ENCODE measurements around the gene KCTD21.

Gene KCTD21

GRCh38 chr11:78229106-78229505, 40.7 kb upstream of the KCTD21 start:
- DNase-seq (ENCODE audit: low read depth): no peak
- H3K4me3 ChIP-seq (ENCODE audit: control insufficient read depth, low read depth, low read length): no peak overlapping the region
- no peak for TF ChIP-seq CTCF (IDR thresholded peaks at IDR 0.05; ENCODE audit: control insufficient read depth, insufficient read depth, low read depth, low read length, missing control alignments)

DNA sequence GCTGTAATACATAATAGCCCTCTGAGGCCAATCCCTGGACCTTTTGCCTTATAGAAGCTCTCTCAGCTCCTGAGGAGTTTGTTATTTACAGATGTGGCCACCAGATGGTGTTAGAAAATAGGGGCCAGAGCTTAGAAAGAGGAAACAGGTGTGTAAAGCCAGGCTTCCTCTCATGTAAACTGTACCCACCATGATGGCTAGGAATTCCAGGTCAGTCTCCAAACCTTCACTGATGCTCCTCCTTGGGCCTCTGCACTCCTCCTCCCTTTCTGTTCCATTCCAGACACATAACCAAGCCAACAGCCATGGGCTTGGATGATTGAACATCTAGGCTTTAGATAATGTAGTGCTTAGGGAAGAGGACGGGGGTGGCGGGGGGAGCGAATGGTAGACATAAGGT, 40.0 kb upstream of the KCTD21 start:
- no peak overlapping the region for H3K4me3 ChIP-seq (ENCODE audit: control insufficient read depth, low read depth, low read length)
- no peak for DNase-seq (ENCODE audit: low read depth)

GRCh38 chr11:78227921-78228320, 39.5 kb upstream of the KCTD21 start:
- no peak for TF ChIP-seq CTCF (IDR thresholded peaks at IDR 0.05; ENCODE audit: control insufficient read depth, insufficient read depth, low read depth, low read length, missing control alignments)
- no peak overlapping the region for H3K4me3 ChIP-seq (ENCODE audit: control insufficient read depth, low read depth, low read length)
- DNase-seq (ENCODE audit: low read depth): no peak

More for the DNA sequence above, 40.0 kb upstream of the KCTD21 start:
- peak; percentile 57 for TF ChIP-seq CTCF (IDR thresholded peaks at IDR 0.05; ENCODE audit: control insufficient read depth, insufficient read depth, low read depth, low read length, missing control alignments)

DNA sequence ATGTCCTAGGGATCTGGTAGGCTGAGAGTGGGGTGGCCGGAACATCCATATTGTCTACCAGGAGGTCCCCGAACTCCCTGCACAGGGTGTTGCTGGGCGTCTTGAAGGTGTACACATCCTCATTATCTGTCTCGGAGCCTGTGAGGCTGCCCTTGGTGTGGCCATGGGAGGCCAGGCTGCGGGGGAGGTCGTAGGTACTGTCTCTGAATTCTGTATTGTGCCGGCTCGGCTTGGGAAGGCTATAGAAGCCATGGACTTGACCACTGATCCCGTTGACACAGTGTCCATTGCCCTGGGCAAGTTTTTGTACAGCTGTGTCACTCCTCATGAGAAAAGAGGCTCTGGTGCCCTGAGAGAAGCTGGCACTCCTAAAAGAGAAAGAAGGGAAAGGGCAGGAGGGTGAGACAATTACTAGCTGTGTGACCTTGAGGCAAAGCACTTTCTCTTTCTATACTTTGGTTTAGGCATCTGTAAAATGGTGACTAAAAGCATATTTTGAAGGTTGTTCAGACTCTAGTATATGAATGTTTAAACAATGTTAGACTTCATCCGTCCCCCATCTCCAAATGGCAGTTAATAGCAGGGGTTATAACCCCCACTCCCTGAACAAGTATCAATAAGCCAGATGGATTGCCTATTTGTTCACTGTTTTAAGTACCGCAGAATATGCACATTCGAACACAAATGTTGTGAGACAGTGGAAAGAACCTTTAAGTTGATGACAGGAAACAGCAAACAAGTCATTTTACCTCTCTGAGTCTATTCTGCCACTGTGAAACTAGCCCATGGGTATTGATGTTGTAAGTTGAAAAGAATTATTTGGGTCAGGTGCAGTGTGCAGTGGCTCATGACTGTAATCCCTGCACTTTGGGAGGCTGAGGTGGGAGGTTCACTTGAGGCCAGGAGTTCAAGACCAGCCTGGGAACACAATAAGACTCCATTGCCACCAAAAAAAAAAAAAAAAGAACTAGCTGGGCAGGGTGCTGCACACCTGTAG, 38.6 kb upstream of the KCTD21 start:
- no peak for TF ChIP-seq CTCF (IDR thresholded peaks at IDR 0.05; ENCODE audit: control insufficient read depth, insufficient read depth, low read depth, low read length, missing control alignments)
- H3K4me3 ChIP-seq (ENCODE audit: control insufficient read depth, low read depth, low read length): no peak overlapping the region
- no peak for DNase-seq (ENCODE audit: low read depth)

GRCh38 chr11:78224906-78225420, 36.5 kb upstream of the KCTD21 start:
- no peak for DNase-seq (ENCODE audit: low read depth)
- no peak overlapping the region for H3K4me3 ChIP-seq (ENCODE audit: control insufficient read depth, low read depth, low read length)
- TF ChIP-seq CTCF (IDR thresholded peaks at IDR 0.05; ENCODE audit: control insufficient read depth, insufficient read depth, low read depth, low read length, missing control alignments): no peak

- H3K4me3 ChIP-seq (ENCODE audit: control insufficient read depth, low read depth, low read length): no peak overlapping the region
- DNase-seq (ENCODE audit: low read depth): no peak
- TF ChIP-seq CTCF (IDR thresholded peaks at IDR 0.05; ENCODE audit: control insufficient read depth, insufficient read depth, low read depth, low read length, missing control alignments): no peak
Measured at GRCh38 chr11:78224506-78224905, 36.1 kb upstream of the KCTD21 start.

Measured in AG09309 (cell line).